Measurements from ENCODE around the gene ST6GALNAC5. TPM values are rescaled to one million over a fixed set of nuclear protein-coding genes. Genes with fewer than 3 reads are reported as not detected.

Gene ST6GALNAC5
- total and polyA plus RNA-seq, 2 donors (not counting 3 experiments of a cell fraction or from before 2014, with no cell fraction given): not detected

- ChIA-PET CTCF (interaction anchor here (1.3 kb wide), 1 partner anchor 23 kb away, joined by 3 read pairs; no protein-coding TSS in a partner anchor), POLR2A (no interaction called here)
- no peak overlapping the region for H3K4me3 ChIP-seq (replicated peaks in 1 of 3; ENCODE audit: insufficient read depth in 1 of 3, low read depth in 1 of 3, low read length in 3 of 3)
- FAIRE-seq (no peak), DNase-seq (ENCODE audit: low read depth, low spot score) (no peak)
- no peaks in the 10 kb centered on the region for H3K9me3 ChIP-seq (replicated peaks; ENCODE audit: control insufficient read depth, insufficient read depth, low read length)
- BruUV-seq (replicated peaks): no TSS peak
- no peak overlapping the region for H3K4me2 ChIP-seq (ENCODE audit: insufficient read depth, low read length)
- dilution Hi-C loops (cut with MboI; ENCODE audit: extremely low pct_ligation_motif_present, low sequenced_read_pairs) (no loop called here), intact Hi-C loops (cut with micrococcal nuclease) (no loop called here)
- H3K27ac ChIP-seq (ENCODE audit: insufficient read depth, low read depth, low read length): no peak overlapping the region
- H3K4me1 ChIP-seq (ENCODE audit: control insufficient read depth, extremely low read depth, insufficient read depth, low read length): no peaks in the 10 kb centered on the region
- H3K9ac ChIP-seq (replicated peaks; ENCODE audit: extremely low read depth, insufficient read depth, low read length): no peak overlapping the region
- H3K27me3 ChIP-seq (ENCODE audit: control insufficient read depth in 2 of 2, insufficient read depth in 2 of 2, low read length in 2 of 2): no peaks in the 10 kb centered on the region
- no peaks in the 10 kb centered on the region for H3K79me2 ChIP-seq (ENCODE audit: control insufficient read depth, insufficient read depth, low read length)
- H3K36me3 ChIP-seq (ENCODE audit: control insufficient read depth in 2 of 2, extremely low read depth in 1 of 2, insufficient read depth in 2 of 2, low read length in 2 of 2): no peaks in the 10 kb centered on the region
- no peaks in the 10 kb centered on the region for H3K9me1 ChIP-seq (replicated peaks; ENCODE audit: control insufficient read depth, extremely low read depth, insufficient read depth, low read length)
- no peak overlapping the region for H2AFZ ChIP-seq (ENCODE audit: low read depth, low read length)
- peaks cover 3% of the 10 kb centered on the region for H4K20me1 ChIP-seq (replicated peaks; ENCODE audit: control insufficient read depth, extremely low read depth, insufficient read depth, low read length)
- TF ChIP-seq, protein P1, sequence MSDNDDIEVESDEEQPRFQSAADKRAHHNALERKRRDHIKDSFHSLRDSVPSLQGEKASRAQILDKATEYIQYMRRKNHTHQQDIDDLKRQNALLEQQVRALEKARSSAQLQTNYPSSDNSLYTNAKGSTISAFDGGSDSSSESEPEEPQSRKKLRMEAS (IDR thresholded peaks at IDR 0.05; ENCODE audit: insufficient read depth, insufficient read length): no peak
- TF ChIP-seq JUN (IDR thresholded peaks at IDR 0.05; ENCODE audit: borderline replicate concordance, insufficient read depth, insufficient read length, low read depth) (no peak), FOS (IDR thresholded peaks at IDR 0.05; ENCODE audit: borderline replicate concordance, insufficient read depth, low read length) (no peak), POLR2A (IDR thresholded peaks at IDR 0.05; ENCODE audit: low read depth, low read length) (no peak), MYC (IDR thresholded peaks at IDR 0.05; ENCODE audit: low read depth, low read length) (no peak), EZH2 (IDR thresholded peaks at IDR 0.05; ENCODE audit: borderline replicate concordance, low read depth, low read length, severe bottlenecking) (no peak), CTCF (IDR thresholded peaks at IDR 0.05; ENCODE audit: extremely low read depth in 1 of 2, insufficient read depth in 1 of 2, low read depth in 1 of 2, low read length in 2 of 2) (no peak), POLR2AphosphoS5 (IDR thresholded peaks at IDR 0.05; ENCODE audit: insufficient read depth, low read depth, low read length) (no peak), GATA2 (IDR thresholded peaks at IDR 0.05; ENCODE audit: insufficient read depth, insufficient read length, low read depth, low read length) (no peak)
These were observed 181.3 kb downstream of the ST6GALNAC5 start for GRCh38 chr1:77048615-77049005.

All from endothelial cell of umbilical vein (primary cell).